Hippocampal formation (tissue), 2 donors: ENCODE measurements around the gene CASP2.

Experiments used
- DNase-seq, 2 donors: peaks; one replicate each; lab custom pipeline; 2025; lab: John Stamatoyannopoulos, UW

CASP2 gene

DNA sequence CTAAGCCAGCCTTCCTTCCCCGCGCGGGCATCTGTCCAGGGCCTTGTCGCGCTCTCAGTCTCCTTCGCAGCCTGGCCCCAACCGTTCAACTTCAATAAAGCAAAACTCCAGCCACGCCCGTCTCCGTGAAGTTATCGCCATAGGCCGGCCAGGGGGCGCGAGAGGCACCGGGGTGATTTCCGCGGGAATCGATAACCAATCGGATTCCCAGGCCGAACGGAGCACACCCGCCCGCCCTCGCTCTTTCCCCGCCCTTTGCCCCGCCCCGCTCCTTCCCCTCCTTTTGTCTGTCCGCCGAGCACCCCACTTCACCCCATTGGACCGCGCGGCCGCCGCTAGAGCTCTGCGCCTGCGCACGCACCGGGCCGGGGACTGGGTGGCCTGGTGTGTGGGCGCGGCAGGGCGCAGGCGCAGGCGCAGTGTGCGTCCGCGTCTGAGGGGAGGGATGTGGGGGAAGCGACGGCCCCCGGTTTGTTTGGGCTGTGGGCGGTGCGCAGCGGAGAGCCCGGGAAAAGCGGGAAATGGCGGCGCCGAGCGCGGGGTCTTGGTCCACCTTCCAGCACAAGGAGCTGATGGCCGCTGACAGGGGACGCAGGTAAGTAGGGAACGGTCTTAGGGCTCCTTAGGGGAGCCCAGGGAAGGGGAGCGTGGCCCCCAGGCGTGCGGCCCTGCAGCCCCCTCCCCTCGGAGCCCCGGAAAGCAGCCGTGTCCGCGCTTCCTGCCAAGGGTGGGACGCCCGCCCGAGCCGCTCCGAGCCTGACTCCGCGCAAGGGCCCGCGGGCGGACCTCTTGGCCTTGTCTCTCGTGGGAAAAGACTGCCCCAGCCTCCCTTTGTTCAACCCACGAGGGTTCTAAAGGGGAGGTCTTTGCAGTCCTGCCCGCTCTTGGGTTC, at the start of gene CASP2:
TSS of gene CASP2 (plus strand) at position 417 of the 892 bp plus-strand sequence. CDS start at position 522, 105 bp downstream.
- DNase-seq = peak; percentile 95 to 97

- DNase-seq = no peak
Observed at GRCh38 chr7:143239813-143240212, 48.3 kb upstream of the CASP2 start.

- peak; percentile 46 to 84 for DNase-seq
Observed at GRCh38 chr7:143240291-143241168, 47.6 kb upstream of the CASP2 start.

GRCh38 chr7:143242306-143242705, 45.8 kb upstream of the CASP2 start:
- DNase-seq = no peak

DNA sequence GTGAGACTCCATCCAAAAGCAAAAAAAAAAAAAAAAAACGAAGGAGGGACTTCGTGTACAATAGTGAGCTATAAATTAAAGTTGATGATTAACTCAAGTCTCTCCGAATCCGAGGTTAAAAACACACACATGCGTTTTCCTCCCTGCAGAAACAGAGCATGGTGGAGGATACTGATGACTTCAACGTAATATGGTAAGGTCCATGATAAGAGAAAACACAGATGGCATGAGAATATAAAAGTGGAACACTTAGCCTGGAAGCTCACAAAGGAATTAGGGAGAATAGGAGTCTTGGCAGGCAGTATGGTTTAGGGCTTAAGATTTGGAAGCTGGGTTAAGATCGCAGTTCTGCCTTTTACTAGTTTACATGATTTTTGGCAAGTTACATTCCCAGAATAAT, 45.0 kb upstream of the CASP2 start:
- DNase-seq = no peak

GRCh38 chr7:143243614-143244013, 44.5 kb upstream of the CASP2 start:
- no peak for DNase-seq

GRCh38 chr7:143244321-143244720, 43.8 kb upstream of the CASP2 start:
- DNase-seq = no peak

- no peak for DNase-seq
Observed at GRCh38 chr7:143245123-143245522, 43.0 kb upstream of the CASP2 start.

GRCh38 chr7:143247372-143247771, 40.8 kb upstream of the CASP2 start:
- no peak for DNase-seq

GRCh38 chr7:143248761-143249354, 39.3 kb upstream of the CASP2 start:
- no peak for DNase-seq

- DNase-seq = no peak
Observed at GRCh38 chr7:143250199-143250598, 38.0 kb upstream of the CASP2 start.

DNA sequence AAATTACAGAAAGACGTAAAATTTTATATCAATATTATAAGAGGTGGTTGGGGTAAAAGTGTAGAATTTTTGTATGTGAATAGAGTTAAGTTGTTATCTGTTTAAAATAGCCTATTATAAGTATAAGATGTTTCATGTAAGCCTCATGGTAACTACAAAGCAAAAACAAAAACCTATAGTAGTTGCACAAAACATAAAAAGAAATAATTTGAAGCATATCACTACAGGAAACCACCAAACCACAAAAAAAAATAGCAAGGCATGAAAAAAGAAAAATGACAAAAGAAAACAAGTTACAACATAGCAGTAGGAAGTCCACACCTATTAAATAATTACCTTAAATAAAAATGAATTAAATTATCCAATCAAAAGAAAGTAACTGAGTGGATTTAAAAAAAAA, 37.3 kb upstream of the CASP2 start:
- DNase-seq = no peak

GRCh38 chr7:143252006-143252405, 36.1 kb upstream of the CASP2 start:
- DNase-seq = no peak

- DNase-seq = no peak
Observed at GRCh38 chr7:143255564-143255963, 32.6 kb upstream of the CASP2 start.

- DNase-seq = no peak
Observed at GRCh38 chr7:143256325-143256724, 31.8 kb upstream of the CASP2 start.

GRCh38 chr7:143256932-143257331, 31.2 kb upstream of the CASP2 start:
- DNase-seq = no peak

- no peak for DNase-seq
Observed at GRCh38 chr7:143257501-143257900, 30.6 kb upstream of the CASP2 start.

DNA sequence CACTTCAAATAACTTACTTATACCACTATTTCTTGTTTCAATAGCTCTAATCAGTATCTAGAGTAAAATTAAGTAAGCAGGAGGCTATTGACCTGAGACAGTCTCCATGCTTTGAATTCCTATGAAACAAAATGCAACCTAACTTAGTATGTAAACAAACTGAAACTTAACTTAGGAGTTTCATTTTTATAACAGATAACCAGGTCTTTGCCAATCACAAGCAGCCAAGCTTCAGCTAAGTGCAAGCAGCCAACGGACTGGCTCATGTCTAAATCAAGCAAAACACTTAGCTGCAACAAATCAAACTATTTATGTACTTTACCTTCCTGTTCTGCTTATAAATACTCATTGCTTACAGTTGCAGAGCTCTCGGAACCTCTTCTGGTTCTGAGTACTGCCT, 29.3 kb upstream of the CASP2 start:
- DNase-seq = no peak

- DNase-seq = no peak
Observed at GRCh38 chr7:143259765-143260164, 28.4 kb upstream of the CASP2 start.

- no peak for DNase-seq
Observed at GRCh38 chr7:143261901-143262300, 26.2 kb upstream of the CASP2 start.

DNA sequence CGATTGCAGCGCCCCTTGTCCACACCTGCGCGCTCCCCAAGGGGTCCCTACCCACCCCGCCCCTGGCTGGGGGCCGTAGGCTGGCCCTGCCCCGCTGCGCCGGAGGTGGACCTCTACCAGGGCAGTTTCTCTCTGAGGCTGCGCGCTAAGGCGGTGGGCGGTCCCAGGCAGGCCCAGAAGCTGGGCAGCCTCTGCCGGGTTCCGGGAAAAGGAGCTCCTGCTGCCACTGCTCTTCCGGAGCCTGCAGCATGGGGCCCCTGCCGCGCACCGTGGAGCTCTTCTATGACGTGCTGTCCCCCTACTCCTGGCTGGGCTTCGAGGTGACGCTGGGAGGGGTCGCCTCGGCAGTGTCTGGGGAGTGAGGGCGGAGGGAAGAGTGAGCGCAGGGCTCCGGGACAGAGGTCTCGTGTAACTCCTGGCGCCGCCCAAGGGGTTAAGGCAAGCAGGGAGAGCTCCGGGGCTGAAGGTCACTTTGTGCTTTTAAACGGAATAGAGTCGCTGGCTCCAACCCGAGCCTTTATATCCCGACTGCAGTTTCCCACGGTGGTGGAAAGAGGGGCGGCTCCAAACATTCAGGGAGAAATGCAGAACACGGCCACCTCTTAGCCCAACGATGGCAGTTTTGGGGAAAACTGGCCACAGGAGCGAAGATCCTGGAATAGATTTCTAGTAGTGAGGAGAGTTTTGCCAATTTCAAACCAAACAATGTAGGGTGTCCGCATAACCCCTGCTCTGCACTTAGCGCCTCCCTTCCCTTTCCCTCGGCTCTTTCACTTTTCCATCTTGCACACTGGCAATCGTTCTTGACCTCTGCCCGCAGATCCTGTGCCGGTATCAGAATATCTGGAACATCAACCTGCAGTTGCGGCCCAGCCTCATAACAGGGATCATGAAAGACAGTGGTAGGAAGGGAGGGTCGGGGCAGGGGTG, 24.6 kb upstream of the CASP2 start, which contains the start of gene GSTK1:
TSS of gene GSTK1 (plus strand) at position 176 of the 930 bp plus-strand sequence. CDS start at position 249, 73 bp downstream.
- DNase-seq = peak; percentile 75 to 82
